KG1 (cell line): Measurements from ENCODE around the gene CHSY1.

Source experiments
- DNase-seq: peaks from one replicate; lab custom pipeline; 2025; lab: John Stamatoyannopoulos, UW

CHSY1 gene

GRCh38 chr15:101187820-101188636 lies 63.8 kb downstream of the CHSY1 start:
- DNase-seq, result no peak

- DNase-seq, result no peak
Observed at GRCh38 chr15:101185770-101186169, 66.1 kb downstream of the CHSY1 start.

- DNase-seq, result no peak
Observed at GRCh38 chr15:101185336-101185735, 66.5 kb downstream of the CHSY1 start.

- DNase-seq, result no peak
Observed at GRCh38 chr15:101184830-101185229, 67.0 kb downstream of the CHSY1 start.

- no peak for DNase-seq
Observed at GRCh38 chr15:101183931-101184305, 67.9 kb downstream of the CHSY1 start.

GRCh38 chr15:101183226-101183930 lies 68.5 kb downstream of the CHSY1 start:
- DNase-seq, result no peak

GRCh38 chr15:101182215-101182614 lies 69.6 kb downstream of the CHSY1 start:
- no peak for DNase-seq

GRCh38 chr15:101181349-101181748 lies 70.5 kb downstream of the CHSY1 start:
- no peak for DNase-seq

GRCh38 chr15:101180620-101181307 lies 71.1 kb downstream of the CHSY1 start:
- no peak for DNase-seq

GRCh38 chr15:101179341-101180153 lies 72.3 kb downstream of the CHSY1 start:
- DNase-seq, result no peak

- no peak for DNase-seq
Observed at GRCh38 chr15:101178931-101179330, 72.9 kb downstream of the CHSY1 start.

- no peak for DNase-seq
Observed at GRCh38 chr15:101178479-101178878, 73.4 kb downstream of the CHSY1 start.

GRCh38 chr15:101177866-101178265 lies 74.0 kb downstream of the CHSY1 start:
- DNase-seq, result no peak

- DNase-seq, result no peak
Observed at GRCh38 chr15:101176625-101177024, 75.2 kb downstream of the CHSY1 start.

- DNase-seq, result no peak
Observed at GRCh38 chr15:101175401-101175800, 76.4 kb downstream of the CHSY1 start.

- DNase-seq, result no peak
Observed at GRCh38 chr15:101174152-101174920, 77.5 kb downstream of the CHSY1 start.

- no peak for DNase-seq
Observed at GRCh38 chr15:101173233-101174119, 78.4 kb downstream of the CHSY1 start.

GRCh38 chr15:101172501-101173071 lies 79.3 kb downstream of the CHSY1 start:
- DNase-seq, result no peak

GRCh38 chr15:101171954-101172353 lies 79.9 kb downstream of the CHSY1 start:
- no peak for DNase-seq
